Anterior cingulate cortex (tissue), 58 donors: Measurements from ENCODE around the gene OTOP2.
"Not testable (repeated sequence)": the region's sequence is repeated elsewhere in the genome, so short reads cannot be mapped to it uniquely, and the experiment has no call there.

Source experiments
- DNase-seq, 58 donors: peaks; one replicate each; lab custom pipeline; 2025; lab: John Stamatoyannopoulos, UW

Gene OTOP2

GRCh38 chr17:74900208-74900607 lies 23.9 kb upstream of the OTOP2 start:
- DNase-seq, result no peak

GRCh38 chr17:74901353-74902135 lies 22.5 kb upstream of the OTOP2 start:
- DNase-seq, result no peak

GRCh38 chr17:74903034-74903433 lies 21.0 kb upstream of the OTOP2 start:
- DNase-seq, result no peak

- DNase-seq, result no peak
Measured at GRCh38 chr17:74903671-74904070, 20.4 kb upstream of the OTOP2 start.

- DNase-seq, result no peak
Measured at GRCh38 chr17:74904687-74905409, 19.2 kb upstream of the OTOP2 start.

GRCh38 chr17:74906214-74906793 lies 17.8 kb upstream of the OTOP2 start:
- not testable (repeated sequence) for DNase-seq

- no peak for DNase-seq
Measured at GRCh38 chr17:74907012-74907411, 17.1 kb upstream of the OTOP2 start.

- DNase-seq, result not testable (repeated sequence)
Measured at GRCh38 chr17:74909097-74909496, 15.0 kb upstream of the OTOP2 start.

GRCh38 chr17:74911423-74911822 lies 12.7 kb upstream of the OTOP2 start:
- DNase-seq, result not testable (repeated sequence)

GRCh38 chr17:74916136-74916850 lies 7.8 kb upstream of the OTOP2 start:
- no peak for DNase-seq

GRCh38 chr17:74916851-74917199 lies 7.2 kb upstream of the OTOP2 start:
- no peak for DNase-seq

- no peak for DNase-seq
Measured at GRCh38 chr17:74917430-74917829, 6.6 kb upstream of the OTOP2 start.

GRCh38 chr17:74918906-74919305 lies 5.2 kb upstream of the OTOP2 start:
- no peak for DNase-seq

- no peak for DNase-seq
Measured at GRCh38 chr17:74919440-74920305, 4.4 kb upstream of the OTOP2 start.

GRCh38 chr17:74920306-74920620 lies 3.8 kb upstream of the OTOP2 start:
- DNase-seq, result no peak

- no peak for DNase-seq
Measured at GRCh38 chr17:74920642-74921025, 3.4 kb upstream of the OTOP2 start.

- no peak for DNase-seq
Measured at GRCh38 chr17:74921026-74921681, 2.9 kb upstream of the OTOP2 start.

GRCh38 chr17:74921769-74922168 lies 2.3 kb upstream of the OTOP2 start:
- DNase-seq, result no peak

GRCh38 chr17:74922172-74922571 lies 1.9 kb upstream of the OTOP2 start:
- no peak for DNase-seq
